Measurements from ENCODE around the gene CEP290.

Gene CEP290, protein sequence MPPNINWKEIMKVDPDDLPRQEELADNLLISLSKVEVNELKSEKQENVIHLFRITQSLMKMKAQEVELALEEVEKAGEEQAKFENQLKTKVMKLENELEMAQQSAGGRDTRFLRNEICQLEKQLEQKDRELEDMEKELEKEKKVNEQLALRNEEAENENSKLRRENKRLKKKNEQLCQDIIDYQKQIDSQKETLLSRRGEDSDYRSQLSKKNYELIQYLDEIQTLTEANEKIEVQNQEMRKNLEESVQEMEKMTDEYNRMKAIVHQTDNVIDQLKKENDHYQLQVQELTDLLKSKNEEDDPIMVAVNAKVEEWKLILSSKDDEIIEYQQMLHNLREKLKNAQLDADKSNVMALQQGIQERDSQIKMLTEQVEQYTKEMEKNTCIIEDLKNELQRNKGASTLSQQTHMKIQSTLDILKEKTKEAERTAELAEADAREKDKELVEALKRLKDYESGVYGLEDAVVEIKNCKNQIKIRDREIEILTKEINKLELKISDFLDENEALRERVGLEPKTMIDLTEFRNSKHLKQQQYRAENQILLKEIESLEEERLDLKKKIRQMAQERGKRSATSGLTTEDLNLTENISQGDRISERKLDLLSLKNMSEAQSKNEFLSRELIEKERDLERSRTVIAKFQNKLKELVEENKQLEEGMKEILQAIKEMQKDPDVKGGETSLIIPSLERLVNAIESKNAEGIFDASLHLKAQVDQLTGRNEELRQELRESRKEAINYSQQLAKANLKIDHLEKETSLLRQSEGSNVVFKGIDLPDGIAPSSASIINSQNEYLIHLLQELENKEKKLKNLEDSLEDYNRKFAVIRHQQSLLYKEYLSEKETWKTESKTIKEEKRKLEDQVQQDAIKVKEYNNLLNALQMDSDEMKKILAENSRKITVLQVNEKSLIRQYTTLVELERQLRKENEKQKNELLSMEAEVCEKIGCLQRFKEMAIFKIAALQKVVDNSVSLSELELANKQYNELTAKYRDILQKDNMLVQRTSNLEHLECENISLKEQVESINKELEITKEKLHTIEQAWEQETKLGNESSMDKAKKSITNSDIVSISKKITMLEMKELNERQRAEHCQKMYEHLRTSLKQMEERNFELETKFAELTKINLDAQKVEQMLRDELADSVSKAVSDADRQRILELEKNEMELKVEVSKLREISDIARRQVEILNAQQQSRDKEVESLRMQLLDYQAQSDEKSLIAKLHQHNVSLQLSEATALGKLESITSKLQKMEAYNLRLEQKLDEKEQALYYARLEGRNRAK (N-terminal part only)

DNA sequence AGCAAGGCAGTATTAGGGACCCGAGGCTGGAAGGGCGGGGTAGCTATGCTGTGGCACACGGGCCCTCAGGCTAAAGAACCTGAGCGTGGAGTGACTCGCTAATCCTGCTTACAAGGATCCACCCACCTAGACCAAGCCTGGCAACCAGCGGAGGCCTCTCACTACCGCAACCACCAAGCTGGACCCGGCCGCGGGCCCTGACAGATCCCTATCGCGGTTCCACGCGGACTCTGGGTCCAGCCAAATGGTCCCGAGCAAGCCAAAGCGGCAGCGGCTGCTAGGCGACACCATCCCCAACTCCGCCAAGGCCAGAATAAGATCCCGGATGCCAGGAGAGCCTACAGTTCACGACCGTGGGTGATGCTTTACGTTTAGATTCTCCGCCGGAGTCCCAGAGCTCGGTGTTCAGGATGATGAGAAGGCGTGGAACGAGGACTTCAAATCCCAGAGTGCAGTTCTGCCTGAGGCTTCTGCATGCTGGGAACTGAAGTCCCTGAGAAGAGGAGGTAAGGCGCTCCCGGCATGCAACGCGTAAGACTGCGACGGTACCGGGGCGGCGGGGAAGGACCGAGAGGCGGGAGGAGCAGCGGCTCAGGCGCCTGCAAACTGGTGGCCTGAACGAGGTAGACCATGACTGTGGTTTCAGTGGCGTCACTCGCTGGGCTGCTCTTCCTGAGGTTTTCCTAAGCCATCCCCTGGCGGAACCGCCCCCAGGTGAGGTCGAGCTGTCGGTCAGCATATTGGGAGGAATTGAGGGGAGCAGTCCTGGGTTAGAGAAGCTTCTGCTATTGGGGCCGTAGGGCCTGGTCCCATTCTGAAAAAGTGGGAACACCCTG lies at the start of gene CEP290, which contains the start of gene TMTC3:
Gene CEP290 (minus strand): TSS at position 315 of the 836 bp plus-strand sequence. CDS start 781 bp downstream, outside the sequence.
Gene TMTC3 (plus strand): TSS at position 534 of the 836 bp plus-strand sequence. CDS start 6,009 bp downstream, outside the sequence.
- peak; percentile 98 to 100 for DNase-seq

DNA sequence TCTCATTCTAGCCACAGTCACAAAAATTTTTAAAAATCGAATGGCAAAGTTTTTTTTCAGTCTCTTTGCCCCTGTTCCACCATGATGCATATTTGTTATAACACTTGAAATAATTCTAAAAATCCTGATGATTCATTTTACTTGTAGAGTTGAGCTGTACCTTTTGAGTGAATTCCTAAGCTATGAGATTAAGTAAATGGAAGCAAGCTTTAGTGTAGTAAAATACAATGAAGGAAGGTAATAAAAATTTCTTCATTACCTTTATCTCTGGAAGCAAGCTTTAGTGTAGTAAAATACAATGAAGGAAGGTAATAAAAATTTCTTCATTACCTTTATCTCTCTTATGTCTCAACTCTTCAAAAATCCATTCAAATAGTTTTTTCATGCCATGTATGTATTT lies 46.3 kb upstream of the CEP290 start:
- DNase-seq, result no peak

DNA sequence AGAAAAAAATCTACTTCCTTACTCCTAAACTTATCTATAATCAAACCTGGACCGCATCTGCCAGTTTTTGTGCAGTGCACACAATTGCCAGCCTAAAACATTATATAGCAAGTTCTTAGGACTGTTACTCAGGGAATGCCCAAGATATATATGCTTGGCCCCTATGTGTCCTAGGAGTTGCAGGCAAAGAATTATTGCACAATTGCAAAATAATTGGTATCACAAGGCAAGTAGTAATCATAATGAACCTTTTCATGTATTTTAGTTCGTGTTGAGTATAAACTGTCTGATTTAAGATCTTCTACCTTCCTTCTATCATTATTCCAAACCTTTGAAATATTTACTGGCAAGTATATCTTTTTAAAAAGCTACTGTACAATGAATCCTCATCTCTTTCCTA lies 45.7 kb upstream of the CEP290 start:
- no peak for DNase-seq

DNA sequence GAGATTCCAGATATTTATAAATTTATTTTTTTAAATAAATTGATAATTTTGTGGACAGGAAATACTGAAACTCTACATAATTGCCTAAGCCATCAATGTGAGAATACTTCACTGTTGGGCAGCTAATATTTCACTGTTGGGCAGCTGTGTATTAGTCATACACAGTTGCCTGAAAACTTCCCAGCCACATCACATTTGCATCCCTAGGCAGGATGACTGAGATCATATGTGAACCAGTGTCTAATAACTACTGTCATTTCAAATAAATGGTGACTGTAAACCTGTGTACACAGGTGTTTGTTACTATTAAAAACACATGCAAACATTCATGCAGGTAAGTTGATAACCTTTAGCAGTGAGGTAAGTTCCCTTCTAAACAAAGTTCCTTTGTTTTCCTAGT lies 44.1 kb upstream of the CEP290 start:
- no peak for DNase-seq

DNA sequence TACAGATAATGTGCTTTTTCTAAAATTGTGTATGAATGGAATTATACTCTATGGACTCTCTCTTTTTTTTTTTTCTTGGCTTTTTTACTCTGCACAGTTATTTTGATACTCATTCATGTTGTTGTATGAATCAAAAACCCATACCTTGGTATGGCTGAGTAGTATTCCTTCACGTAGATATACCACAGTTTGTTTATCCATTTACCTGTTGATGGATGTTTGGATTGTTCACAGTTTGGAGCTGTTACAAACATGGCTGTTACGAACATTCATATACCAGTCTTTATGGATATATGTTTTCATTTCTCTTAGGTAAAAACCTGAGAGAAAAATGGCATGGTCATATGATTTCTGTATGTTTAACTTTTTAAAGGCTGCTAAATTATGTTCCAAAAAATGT lies 43.4 kb upstream of the CEP290 start:
- DNase-seq, result no peak

DNA sequence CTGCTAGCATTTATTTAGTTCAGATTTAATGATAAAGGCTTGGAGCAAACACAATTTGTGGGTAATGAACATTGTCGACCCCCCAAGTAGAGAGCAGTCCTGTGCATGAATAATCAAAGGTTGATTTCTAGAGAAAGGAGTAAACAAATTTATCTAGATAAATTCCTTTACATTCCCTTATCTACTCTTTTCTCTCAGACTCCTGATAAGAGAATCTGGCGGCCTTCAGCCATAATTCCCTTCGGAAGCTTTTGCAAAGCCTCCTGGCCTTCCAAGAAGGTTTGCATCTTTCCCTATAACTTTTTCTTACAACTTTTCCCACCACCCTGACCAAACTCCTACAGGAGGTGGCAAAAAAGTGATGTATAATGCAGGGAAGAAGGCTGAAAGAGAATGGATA lies 42.3 kb upstream of the CEP290 start:
- no peak for DNase-seq

DNA sequence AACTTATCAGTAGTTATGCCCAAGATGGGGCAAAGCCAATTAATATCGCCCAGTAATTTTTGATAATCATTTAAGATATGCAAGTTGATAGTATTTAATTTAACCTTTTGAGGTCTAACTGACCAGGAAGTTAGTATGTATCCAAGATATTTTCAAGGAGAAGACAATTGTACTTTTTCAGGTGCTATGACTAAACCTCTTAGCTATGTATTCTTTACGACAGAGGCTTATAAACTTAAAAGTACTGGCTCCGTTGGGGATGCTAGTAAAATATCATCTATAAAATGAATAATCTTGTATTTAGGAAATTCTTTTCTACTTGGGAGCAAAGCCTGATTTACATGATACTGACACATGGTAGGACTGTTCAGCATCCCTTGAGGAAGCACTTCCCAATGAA lies 40.5 kb upstream of the CEP290 start:
- no peak for DNase-seq

DNA sequence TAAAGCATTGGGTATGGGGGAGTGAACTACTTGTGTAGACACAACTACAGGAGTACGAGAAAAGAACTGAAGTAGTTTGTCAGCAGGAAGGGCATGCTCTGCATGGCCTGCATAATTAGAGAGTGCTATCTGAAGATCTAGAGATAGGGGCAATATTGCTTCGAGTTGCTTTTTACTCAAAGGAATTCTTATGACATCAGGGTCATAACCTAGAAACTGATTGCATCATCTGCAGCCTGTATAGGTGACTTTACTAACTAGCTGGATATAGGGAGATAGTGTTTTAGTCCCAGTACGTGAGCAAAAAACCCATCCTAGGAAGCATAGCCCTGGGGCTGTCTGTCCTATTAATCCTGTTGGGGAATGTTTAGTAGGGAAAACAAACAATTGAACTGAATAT lies 40.0 kb upstream of the CEP290 start:
- DNase-seq, result no peak

DNA sequence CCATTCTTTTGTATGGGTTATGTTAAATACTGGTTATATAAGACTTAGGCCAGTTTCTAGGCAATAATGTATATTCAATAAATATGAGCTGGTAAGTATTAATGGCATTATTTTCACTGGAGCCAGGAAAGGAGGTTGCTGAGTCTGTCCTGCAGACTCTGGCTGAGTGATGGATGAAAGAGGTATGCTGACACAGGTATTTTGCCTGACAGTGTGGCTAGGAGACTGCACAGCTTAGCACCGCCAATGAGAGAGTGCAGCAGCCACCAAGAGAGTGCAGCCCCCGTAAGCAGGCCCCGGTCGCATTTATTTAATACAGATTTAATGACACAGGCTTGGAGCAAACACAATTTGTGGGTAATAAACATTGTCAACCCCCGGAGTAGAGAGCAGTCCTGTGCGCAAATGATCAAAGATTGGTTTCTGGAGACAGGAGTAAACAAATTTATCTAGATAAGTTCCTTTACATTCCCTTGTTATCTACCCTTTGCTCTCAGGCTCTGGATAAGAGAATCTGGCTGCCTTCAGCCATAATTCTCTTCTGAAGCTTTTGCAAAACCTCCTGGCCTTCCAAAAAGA lies 37.6 kb upstream of the CEP290 start:
- no peak for DNase-seq

DNA sequence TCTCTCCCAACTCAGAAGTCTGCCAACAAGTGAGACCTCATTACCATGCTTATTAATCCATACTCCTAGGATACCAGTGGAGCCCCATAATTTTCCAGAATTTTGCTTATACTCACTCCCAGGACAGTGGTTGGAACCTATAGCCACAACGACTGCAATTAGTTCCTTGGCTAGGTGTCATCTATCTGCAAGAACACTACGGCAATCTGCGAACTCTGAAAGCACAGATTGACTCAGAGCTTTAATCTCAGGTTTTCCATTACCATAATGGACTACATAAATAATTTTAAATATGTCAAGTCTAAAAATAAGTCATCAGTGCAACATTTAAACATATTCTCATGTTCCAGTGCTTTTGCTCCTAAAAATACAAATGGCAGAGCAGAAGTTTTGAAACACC lies 33.7 kb upstream of the CEP290 start:
- no peak for DNase-seq

DNA sequence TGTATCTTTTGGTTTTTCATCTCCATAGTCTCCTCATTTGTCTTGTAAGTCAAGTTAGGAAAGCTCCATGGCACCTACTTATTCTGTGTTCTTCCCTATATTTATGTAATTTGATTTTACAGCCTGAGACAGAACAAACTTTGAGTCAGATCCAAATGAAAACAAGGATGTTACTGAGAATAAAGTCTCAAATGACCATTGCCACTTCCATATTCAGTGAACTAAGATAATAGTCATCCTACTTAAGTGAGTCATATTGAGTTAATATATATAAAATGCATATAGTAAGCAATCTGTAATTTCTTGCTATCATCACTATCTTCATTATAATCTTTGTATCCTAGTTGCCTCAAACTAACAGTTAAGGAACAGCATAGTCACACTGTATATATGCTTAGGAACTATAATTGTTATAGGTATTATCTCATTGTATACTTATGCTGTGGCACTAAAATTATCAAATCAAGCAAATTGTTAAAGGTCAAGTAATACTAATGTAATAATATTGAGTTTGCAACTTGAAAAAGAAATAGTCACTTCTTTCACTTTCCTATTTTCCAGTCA lies 31.0 kb upstream of the CEP290 start:
- no peak for DNase-seq

DNA sequence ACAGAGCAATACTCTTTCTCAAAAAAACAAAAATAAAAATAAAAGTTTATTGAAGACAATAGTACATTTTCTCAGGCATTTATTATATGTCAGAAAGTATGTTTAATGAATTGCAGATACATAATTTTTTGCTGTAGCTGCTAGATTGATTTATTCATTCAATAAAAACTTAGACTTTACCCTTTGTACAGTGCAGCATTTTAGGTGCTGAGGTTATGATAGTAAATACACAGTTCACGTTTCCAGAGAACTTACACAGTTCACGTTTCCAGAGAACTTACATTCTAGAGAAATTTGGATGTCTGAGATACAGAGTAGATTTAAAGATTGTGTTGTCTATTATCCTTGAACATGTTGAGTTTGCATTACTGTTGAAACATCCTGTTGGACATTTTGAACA lies 25.5 kb upstream of the CEP290 start:
- no peak for DNase-seq

DNA sequence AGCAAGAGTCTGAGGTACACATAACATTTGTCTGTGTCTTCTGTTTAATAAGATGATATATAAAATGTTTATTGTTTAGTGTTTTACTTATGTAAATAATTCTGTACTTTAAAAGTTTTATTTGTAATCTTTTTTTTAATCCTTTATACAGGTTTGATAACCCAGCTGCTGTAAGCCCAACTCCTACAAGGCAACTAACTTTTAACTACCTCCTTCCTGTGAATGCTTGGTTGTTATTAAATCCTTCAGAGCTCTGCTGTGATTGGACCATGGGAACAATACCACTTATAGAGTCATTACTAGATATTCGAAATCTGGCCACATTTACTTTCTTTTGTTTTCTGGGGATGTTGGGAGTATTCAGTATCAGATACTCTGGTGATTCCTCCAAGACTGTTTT lies 24.3 kb upstream of the CEP290 start:
- no peak for DNase-seq

DNA sequence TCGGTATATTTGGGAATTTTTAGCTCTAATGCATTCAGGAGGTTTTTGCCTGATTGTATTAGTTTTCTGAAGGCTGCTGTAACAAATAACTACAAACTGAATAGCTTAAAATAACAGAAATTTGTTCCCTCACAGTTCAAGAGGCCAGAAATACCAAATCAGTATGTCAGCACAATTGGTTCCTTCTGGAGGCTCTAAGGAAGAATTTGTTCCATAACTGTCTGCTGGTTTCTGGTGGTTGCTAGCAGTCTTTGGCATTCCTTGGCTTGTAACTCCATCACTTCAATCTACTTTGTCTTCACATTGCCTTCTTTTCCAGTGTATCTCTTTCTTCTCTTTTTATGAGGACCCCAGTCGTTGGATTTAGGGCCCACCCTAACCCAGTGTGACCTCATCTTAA lies 21.5 kb upstream of the CEP290 start:
- no peak for DNase-seq

DNA sequence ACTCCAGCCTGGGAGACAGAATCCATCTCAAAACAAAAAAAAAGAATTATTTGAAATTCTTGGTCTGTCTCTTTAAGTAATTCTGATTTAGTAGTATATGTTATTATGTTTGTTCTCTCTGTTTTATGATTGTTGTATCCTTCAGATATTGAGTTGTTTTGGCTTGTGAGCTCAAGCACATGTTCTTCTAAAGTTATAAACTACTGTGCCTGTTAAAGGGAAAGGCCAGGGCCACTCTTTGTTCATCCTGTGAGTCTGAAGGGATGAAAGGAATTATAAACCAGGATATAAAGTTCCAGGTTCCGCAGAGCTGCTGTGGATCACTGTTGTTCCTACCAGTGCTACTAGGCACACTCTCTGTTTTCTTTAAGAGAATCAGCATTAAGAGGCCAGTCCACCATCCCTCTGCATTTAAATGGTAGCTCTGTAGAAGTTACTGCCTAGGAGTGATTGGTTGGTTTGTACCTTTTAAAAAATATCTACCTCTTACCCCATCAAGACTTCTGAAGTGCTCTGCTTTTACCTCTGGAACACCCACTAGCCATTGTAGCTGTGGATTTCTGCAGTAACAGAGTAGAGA lies 14.3 kb upstream of the CEP290 start:
- no peak for DNase-seq

DNA sequence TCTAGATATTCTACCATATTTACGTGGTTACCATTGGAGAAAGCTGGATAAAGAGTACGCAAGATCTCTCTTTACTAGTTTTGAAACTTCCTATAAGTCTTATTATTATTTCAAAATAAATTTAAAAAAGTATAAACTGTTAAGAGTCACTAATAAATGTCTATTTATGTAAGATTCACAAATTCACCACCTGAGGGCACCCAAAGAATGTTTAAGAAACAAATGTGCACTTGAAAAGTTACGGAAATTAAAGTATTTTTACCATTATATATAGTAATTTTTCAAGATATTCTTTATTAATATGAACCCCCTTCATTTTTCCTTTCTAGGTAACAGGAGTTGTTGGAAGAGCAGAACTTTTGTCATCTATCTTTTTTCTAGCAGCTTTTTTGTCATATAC lies 12.1 kb upstream of the CEP290 start:
- DNase-seq, result no peak

DNA sequence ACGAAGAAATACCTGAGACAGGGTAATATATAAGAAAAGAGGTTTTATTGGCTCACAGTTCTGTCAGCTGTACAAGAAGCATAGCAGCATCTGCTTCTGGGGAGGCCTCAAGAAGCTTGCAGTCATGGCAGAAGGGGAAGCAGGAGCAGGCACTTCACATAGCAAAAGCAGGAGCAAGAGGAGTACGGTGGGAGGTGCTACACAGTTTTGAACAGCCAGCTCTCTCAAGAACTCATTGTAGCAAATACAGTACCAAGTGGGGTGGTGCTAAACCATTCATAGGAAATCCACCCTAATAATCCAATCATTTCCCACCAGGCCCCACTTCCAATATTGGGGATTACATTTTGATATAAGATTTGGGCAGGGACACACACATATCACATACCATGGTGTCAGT lies 8.2 kb upstream of the CEP290 start:
- no peak for DNase-seq

DNA sequence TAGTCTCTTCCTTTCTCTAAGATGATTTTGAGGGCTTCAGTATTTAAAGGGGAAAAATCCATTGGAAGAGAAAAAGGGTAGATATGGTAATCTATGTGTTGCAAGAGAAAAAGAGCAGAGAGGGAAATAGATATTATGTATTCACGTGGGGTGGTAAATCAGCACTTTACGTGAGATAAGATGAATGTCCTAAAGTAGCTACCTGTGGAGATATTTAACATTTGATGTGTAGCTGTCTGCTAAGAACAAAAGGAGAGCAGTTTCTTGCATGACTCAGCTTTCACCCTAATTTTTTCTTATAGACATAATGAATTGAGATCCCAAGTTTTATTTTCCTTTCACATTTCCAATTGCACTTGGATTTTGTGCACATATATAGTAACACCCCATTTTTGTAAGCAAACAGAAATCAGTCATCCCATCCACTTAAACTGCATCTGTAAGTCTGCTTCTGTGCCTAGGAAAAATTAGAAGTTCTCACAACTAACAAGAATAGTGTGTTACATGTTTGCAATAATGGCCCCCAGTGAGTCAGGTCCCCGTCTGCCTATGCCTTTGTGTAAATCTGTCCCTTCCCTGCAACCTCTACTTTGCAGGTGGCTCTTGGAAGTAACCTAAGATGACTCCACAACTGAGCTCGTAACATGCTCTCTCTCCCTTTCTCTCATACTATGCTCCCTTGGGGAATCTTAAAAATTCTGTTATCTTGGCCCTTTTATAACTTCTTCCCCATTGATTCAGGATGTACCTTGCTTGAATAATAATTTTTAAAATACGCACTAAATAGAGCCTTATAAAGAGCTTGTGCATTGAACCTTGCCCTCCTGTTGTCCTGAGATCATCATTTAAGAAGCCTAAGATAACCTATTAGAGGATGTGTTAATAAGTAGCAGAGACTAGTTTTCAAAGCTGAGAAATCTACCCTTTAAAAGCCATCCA lies 3.9 kb upstream of the CEP290 start:
- no peak for DNase-seq

DNA sequence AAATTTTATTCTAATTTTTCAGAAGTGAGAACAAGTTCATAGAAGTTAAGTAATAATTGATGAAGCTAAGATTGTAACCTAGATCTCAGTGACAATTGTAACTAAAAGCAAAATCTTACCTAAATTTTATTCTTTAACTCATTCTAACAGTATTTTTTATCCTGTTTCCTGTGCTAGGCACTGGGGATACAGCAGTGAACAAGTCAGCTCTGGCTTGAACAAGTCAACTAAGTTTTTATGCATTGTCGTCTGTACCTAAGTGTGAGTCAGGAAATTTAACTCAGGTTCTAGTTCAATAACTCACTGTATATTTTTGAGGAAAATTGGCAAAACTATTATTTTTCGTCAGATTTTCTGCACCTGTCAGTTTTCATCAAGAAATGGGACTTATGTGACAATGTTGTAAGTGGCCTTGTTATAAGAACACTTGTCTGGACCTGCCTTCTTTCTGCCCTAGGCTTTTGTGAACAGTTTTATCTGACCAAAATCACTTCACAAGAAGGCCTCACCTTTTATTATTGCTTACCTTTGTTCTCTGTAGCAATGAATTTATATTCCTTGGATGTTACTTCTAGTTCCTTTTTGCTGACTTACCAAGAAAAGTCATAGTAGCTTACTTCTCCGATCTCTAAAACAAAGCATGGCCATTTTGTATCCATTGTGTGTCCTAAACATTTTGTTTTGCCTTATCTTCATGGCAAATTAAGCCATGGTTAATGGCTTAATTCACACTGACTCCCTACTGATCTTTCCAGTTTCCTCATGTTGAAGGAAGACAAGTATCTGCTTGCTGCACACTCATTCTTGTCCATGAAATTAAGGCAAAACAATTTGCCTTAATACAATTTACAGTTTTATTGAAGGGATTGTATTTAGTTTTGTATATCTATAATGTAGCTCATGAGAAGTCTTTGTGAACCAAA lies 2.9 kb upstream of the CEP290 start:
- DNase-seq, result no peak

Measured in hippocampal formation (tissue), 2 donors.